A549 treated with DMSO at 1 μM for 4 hours (cell line): Measurements from ENCODE around the gene NBEA. TPM values are rescaled to one million over a fixed set of nuclear protein-coding genes. Genes with fewer than 3 reads are reported as not detected.

Experiments used
- total RNA-seq: library from RNA; stranded (reverse); fragments of 200-300 nt; extraction: Qiagen RNA extraction; gene quantifications from 5 replicates; pipeline ENCODE4 v1.2.3, GENCODE V29; 2022; ENCODE audit warnings: low read depth

Gene NBEA, protein sequence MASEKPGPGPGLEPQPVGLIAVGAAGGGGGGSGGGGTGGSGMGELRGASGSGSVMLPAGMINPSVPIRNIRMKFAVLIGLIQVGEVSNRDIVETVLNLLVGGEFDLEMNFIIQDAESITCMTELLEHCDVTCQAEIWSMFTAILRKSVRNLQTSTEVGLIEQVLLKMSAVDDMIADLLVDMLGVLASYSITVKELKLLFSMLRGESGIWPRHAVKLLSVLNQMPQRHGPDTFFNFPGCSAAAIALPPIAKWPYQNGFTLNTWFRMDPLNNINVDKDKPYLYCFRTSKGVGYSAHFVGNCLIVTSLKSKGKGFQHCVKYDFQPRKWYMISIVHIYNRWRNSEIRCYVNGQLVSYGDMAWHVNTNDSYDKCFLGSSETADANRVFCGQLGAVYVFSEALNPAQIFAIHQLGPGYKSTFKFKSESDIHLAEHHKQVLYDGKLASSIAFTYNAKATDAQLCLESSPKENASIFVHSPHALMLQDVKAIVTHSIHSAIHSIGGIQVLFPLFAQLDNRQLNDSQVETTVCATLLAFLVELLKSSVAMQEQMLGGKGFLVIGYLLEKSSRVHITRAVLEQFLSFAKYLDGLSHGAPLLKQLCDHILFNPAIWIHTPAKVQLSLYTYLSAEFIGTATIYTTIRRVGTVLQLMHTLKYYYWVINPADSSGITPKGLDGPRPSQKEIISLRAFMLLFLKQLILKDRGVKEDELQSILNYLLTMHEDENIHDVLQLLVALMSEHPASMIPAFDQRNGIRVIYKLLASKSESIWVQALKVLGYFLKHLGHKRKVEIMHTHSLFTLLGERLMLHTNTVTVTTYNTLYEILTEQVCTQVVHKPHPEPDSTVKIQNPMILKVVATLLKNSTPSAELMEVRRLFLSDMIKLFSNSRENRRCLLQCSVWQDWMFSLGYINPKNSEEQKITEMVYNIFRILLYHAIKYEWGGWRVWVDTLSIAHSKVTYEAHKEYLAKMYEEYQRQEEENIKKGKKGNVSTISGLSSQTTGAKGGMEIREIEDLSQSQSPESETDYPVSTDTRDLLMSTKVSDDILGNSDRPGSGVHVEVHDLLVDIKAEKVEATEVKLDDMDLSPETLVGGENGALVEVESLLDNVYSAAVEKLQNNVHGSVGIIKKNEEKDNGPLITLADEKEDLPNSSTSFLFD (N-terminal part only)
- 2.1 to 2.5 TPM (median 2.3 TPM) in 5 replicates for total RNA-seq

GRCh38 chr13:34941835-34942731 is at the start of gene NBEA:
TSS of gene NBEA (plus strand) at chr13:34942270. CDS start at chr13:34942821, 551 bp downstream.

DNA sequence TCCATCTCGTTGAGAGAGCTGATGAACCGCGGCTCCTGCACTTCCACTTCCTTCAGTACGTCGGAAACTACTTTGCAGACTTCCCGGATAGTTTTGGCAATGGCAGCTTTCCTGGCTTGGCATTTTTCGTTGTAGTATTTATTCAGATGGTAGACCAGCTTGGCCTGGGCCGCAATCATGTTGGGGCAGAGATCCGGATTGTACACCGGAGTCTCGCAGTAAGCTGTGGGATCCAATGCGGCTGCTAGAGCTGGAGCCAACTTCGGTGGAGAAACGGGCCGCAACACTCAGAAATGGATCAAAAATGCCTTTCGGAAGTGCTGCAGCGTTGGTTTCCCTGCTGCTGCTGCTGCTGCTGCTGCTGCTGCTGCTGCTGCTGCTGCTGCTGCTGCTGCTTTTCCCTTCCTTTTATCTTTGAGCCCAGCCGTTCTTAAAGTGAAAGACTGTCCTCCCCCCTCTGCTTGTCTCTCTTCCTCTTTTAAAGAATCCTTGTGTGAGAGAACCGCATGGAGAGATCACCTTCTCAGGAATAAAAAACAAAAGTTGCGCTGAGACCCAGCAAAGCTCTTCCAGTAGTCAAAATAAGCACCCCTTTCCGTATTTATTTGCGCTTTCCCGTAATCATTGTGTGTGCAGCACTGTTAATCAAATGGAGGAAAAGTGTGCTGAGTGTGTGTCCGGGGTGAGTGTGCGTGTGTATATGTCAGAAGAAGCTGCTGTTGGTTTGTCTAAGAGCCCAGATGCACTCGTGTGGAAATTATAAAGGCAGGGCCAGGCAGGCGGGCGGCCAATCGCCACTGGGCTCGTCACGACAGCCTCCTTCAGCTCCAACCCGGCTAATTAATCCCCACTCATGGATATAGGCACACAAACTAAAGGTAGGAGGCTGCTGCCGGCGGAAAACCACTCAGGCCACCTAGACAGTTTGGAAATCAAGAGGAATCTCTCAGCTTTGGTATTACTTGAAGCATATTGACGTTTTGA is 534.2 kb downstream of the NBEA start, which contains the start of gene MAB21L1:
MAB21L1 (minus strand) TSS at position 730 of the 984 bp plus-strand sequence; CDS start at position 179, 551 bp downstream.

